Measurements from ENCODE around the gene SCAMP4.

GRCh38 chr19:1947651-1948209 is 42.5 kb downstream of the SCAMP4 start:
- TF ChIP-seq EZH2 (IDR thresholded peaks at IDR 0.05; ENCODE audit: borderline replicate concordance, insufficient read depth, low read length, poor library complexity, severe bottlenecking) (no peak), CTCF (IDR thresholded peaks at IDR 0.05; ENCODE audit: poor library complexity, severe bottlenecking) (no peak)
